ENCODE data around the gene LEMD3. TPM values are rescaled to one million over a fixed set of nuclear protein-coding genes. Genes with fewer than 3 reads are reported as not detected.

The LEMD3 gene
- total RNA-seq, 6 donors from 2014 or later: 30.3 to 94.3 (median 49.3) TPM

DNA sequence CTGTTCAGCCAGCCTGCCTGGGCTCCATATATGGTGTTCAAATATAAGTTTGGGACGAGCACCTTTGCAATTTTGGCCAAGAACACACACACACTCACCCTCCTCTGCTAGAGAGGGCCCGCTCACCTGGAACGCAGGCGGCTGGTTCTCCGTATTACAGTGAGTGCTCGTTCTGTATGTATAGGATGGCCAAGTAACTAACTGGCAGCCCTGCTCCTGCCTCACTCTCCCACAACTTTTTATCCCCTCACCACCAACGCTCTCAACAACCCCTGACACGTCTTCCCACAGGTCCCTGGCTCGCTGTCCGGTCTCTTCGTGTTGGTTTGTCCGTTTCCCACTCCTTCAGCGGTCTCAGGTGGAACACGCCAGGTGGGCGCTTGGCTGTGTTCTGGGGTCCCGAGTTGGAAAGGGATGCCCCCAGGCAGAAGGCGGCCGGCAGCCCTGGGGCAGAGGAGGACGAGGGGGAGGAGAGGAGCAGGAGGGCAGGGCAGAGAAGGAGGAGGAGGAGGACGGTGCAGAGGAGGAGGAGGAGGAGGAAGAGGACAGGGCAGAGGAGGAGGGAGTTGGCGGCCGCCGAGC lies 108.7 kb downstream of the LEMD3 start:
- Histone ChIP-seq H3K9me3 (no peaks in the 10 kb centered on the region), H3K4me1 (peaks cover 5 to 28% (median 16%) of the 10 kb centered on the region in 4 donors), H3K27ac (peak overlapping the region; percentile 86 to 94 (median 94)), H3K36me3 (no peaks in the 10 kb centered on the region), H3K27me3 (no peaks in the 10 kb centered on the region), H3K4me3 (peak overlapping the region; percentile 62 to 85 (median 69))
- 21 to 22% methylated on average over 23 of the region's 23 CpGs for WGBS, 2 donors
- peak in 1 of 2 donors; percentile 20 for DNase-seq
- ATAC-seq (ENCODE audit: low FRiP score in 2 of 2): peak in 1 of 2 donors; percentile 44
- TF ChIP-seq, protein P1, sequence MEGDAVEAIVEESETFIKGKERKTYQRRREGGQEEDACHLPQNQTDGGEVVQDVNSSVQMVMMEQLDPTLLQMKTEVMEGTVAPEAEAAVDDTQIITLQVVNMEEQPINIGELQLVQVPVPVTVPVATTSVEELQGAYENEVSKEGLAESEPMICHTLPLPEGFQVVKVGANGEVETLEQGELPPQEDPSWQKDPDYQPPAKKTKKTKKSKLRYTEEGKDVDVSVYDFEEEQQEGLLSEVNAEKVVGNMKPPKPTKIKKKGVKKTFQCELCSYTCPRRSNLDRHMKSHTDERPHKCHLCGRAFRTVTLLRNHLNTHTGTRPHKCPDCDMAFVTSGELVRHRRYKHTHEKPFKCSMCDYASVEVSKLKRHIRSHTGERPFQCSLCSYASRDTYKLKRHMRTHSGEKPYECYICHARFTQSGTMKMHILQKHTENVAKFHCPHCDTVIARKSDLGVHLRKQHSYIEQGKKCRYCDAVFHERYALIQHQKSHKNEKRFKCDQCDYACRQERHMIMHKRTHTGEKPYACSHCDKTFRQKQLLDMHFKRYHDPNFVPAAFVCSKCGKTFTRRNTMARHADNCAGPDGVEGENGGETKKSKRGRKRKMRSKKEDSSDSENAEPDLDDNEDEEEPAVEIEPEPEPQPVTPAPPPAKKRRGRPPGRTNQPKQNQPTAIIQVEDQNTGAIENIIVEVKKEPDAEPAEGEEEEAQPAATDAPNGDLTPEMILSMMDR (IDR thresholded peaks at IDR 0.05): no peak
- no peak for TF ChIP-seq POLR2A (IDR thresholded peaks at IDR 0.05)
- no peak for TF ChIP-seq EP300 (IDR thresholded peaks at IDR 0.05)

DNA sequence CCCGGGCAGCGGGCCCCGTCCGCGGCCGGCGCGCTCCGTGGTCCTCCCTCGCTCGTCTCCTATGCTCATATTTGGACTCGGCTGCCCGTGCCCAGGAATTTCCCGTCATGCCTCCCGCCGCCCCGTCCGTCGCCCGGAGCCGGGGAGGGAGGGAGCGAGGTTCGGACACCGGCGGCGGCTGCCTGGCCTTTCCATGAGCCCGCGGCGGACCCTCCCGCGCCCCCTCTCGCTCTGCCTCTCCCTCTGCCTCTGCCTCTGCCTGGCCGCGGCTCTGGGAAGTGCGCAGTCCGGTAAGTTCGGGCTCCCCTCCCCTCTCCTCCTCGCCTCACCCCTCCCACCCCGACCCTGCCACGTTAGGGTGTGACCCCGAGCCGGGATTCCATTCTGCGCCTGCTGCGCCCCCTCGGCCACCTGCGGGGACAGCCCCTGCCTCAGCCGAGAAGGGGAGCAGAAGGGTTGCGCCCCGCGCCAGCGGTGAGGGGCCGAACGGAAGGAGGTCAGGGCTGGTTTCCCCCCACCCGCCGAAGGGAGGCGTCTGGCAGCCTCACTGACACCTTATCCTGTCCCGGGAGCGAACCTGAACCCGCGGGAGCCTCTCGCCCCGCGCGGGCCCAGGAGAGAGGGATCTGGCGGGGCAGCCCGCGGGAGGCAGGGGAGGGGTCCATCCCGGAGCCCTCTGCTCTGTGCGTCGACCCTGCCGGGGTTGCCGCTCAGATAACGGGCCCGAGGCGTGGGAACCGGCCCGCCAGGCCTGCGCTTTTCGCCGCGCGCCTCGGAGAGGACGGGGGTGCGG lies 109.4 kb downstream of the LEMD3 start, which contains the start of gene MSRB3:
Gene MSRB3, plus strand, starts transcription at position 108 of the 793 bp plus-strand sequence. CDS start 29,897 bp downstream, outside the sequence.
- Histone ChIP-seq H3K4me3 (peak within 1 kb of the TSS; percentile 62 to 85 (median 69)), H3K4me1 (peaks cover 6 to 28% (median 16%) of the 10 kb centered on the region in 4 donors), H3K36me3 (no peaks in the 10 kb centered on the region), H3K27me3 (no peaks in the 10 kb centered on the region), H3K9me3 (no peaks in the 10 kb centered on the region), H3K27ac (peak within 1 kb of the TSS; percentile 86 to 94 (median 94))
- WGBS, 2 donors: 0 to 2% methylated on average over 13 to 25 of the region's 85 CpGs
- peak; percentile 78 to 95 for ATAC-seq (ENCODE audit: low FRiP score in 2 of 2)
- TF ChIP-seq, protein P1 (IDR thresholded peaks at IDR 0.05): peak in 2 of 6 experiments; percentile 13 to 25
- TF ChIP-seq POLR2AphosphoS5 (IDR thresholded peaks at IDR 0.05) (peak in 1 of 2 donors; percentile 83), POLR2A (IDR thresholded peaks at IDR 0.05) (peak in 3 of 4 donors; percentile 29 to 33 (median 33)), EP300 (IDR thresholded peaks at IDR 0.05) (no peak)
- peak; percentile 54 to 92 for DNase-seq

DNA sequence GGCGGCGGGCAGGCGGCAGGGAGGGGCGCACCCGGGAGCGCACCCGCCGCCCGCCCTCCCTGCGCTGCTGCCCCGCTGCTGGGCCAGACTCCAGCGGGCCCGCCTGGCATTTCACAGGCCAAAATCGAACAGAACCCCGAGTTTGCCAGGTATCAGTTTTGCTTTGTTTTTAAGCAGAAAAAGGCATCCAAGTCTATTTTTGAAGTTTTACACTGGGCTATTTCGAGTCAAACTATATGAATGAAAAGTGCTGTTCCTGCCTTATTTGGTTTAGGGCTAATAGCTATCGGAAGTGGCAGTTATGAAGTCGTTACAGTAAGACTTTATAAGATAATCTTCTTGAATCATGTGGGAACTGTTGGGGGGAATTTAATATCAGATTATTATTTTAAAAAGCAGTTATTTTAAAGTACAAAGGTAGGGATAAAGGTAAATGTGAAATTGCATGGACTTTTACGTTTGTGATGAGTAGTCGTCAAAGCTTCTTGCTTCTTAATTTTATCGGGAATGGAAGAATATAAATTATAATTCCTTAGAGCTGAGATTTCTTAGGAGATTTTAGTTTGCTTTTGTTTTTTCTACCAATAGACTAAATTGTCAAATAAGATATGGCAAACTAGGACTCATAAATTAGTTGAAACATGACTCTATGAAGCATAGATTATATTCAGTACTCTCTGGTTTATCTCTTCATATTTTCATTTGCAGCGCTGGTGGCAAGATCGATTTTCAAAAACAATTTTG lies 110.2 kb downstream of the LEMD3 start:
- no peak for TF ChIP-seq POLR2AphosphoS5 (IDR thresholded peaks at IDR 0.05)
- TF ChIP-seq, protein P1 (IDR thresholded peaks at IDR 0.05): no peak
- no peak for DNase-seq
- Histone ChIP-seq H3K36me3 (no peaks in the 10 kb centered on the region), H3K4me1 (peaks cover 8 to 28% (median 16%) of the 10 kb centered on the region in 4 donors), H3K4me3 (peak overlapping the region; percentile 62 to 85 (median 69)), H3K27me3 (no peaks in the 10 kb centered on the region), H3K9me3 (no peaks in the 10 kb centered on the region), H3K27ac (peak overlapping the region; percentile 86 to 94 (median 94))
- 16 to 23% methylated on average over 10 to 13 of the region's 23 CpGs for WGBS, 2 donors
- no peak for ATAC-seq (ENCODE audit: low FRiP score in 2 of 2)

- no peaks in the 10 kb centered on the region for H3K27me3 ChIP-seq
- H3K9me3 ChIP-seq: no peaks in the 10 kb centered on the region
- ATAC-seq (ENCODE audit: low FRiP score in 2 of 2): no peak
- H3K36me3 ChIP-seq: no peaks in the 10 kb centered on the region
- no peak for DNase-seq
- no peak overlapping the region for H3K27ac ChIP-seq
- TF ChIP-seq POLR2AphosphoS5 (IDR thresholded peaks at IDR 0.05) (no peak), POLR2A (IDR thresholded peaks at IDR 0.05) (no peak), EP300 (IDR thresholded peaks at IDR 0.05) (no peak)
- TF ChIP-seq, protein P1 (IDR thresholded peaks at IDR 0.05): no peak
- WGBS, 2 donors: 27 to 33% methylated on average over 3 of the region's 3 CpGs
- no peak overlapping the region for H3K4me3 ChIP-seq
- peaks cover 8 to 28% (median 16%) of the 10 kb centered on the region in 4 donors for H3K4me1 ChIP-seq
These were observed 110.9 kb downstream of the LEMD3 start for GRCh38 chr12:65280306-65280705.
